PC-3 (cell line): Measurements from ENCODE around the gene KCNQ1. TPM values are rescaled to one million over a fixed set of nuclear protein-coding genes. Genes with fewer than 3 reads are reported as not detected.

Experiments used
- ATAC-seq: fragments of 200-7000 bp; cut with Tn5 transposase; 2 replicates; pipeline ENCODE4 v1.9.1; 2020; ENCODE audit warnings: mild to moderate bottlenecking, moderate library complexity
- BruUV-seq: library from RNA; stranded (reverse); fragments of 400-500 nt; replicated peaks from 2 replicates; lab custom pipeline; 2021; lab: Mats Ljungman, UMichigan
- CTCF ChIA-PET: fragments of 300-600 bp; sonication (Branson Sonifier 250); formaldehyde crosslinking; loops from one replicate; lab custom pipeline; 2022; ENCODE audit warnings: antibody characterized with exemption; lab: Charles Lee
- POLR2A ChIA-PET: fragments of 300-600 bp; sonication (Branson Sonifier 250); formaldehyde crosslinking; loops from one replicate; lab custom pipeline; 2022; ENCODE audit warnings: antibody characterized with exemption; ENCODE audit not compliant: unreplicated experiment; lab: Charles Lee
- DNase-seq: peaks from one replicate; pipeline ENCODE4 v3.0.0-alpha.2; 2015
- H2AFZ ChIP-seq: fragments of 300-600 bp; sonication (generic); 2 replicates; pipeline ENCODE4 v1.6.0; 2016; ENCODE audit warnings: antibody characterized with exemption, low read length
- H3F3A ChIP-seq: fragments of 300-600 bp; sonication (generic); one replicate; pipeline ENCODE4 v1.6.0; 2017; ENCODE audit warnings: antibody characterized with exemption, low read length, control low read depth, mild to moderate bottlenecking; ENCODE audit not compliant: unreplicated experiment
- H3K27ac ChIP-seq: fragments of 300-600 bp; sonication (generic); 2 replicates; pipeline ENCODE4 v1.5.1; 2016; ENCODE audit warnings: mild to moderate bottlenecking, low read length
- H3K27me3 ChIP-seq: fragments of 300-600 bp; sonication (generic); 2 replicates; pipeline ENCODE4 v1.6.1; 2016; ENCODE audit warnings: low read length, mixed read lengths
- H3K36me3 ChIP-seq: fragments of 300-600 bp; sonication (generic); 2 replicates; pipeline ENCODE4 v1.6.1; 2016; ENCODE audit warnings: low read depth, mixed run types, low read length, mixed read lengths
- H3K4me1 ChIP-seq: fragments of 300-600 bp; sonication (generic); 2 replicates; pipeline ENCODE4 v1.5.1; 2016; ENCODE audit warnings: low read length; ENCODE audit not compliant: insufficient read depth
- H3K4me2 ChIP-seq: fragments of 300-600 bp; sonication (generic); 2 replicates; pipeline ENCODE4 v1.6.0; 2016; ENCODE audit warnings: low read length
- H3K4me3 ChIP-seq: fragments of 300-600 bp; sonication (generic); 2 replicates; pipeline ENCODE4 v1.5.1; 2016; ENCODE audit warnings: mild to moderate bottlenecking, low read length, mixed read lengths
- H3K79me2 ChIP-seq: fragments of 300-600 bp; sonication (generic); 2 replicates; pipeline ENCODE4 v1.6.1; 2017; ENCODE audit warnings: low read length, mixed read lengths
- H3K9ac ChIP-seq: fragments of 300-600 bp; sonication (generic); 2 replicates; pipeline ENCODE4 v1.6.0; 2016; ENCODE audit warnings: mild to moderate bottlenecking, low read length
- H3K9me2 ChIP-seq: fragments of 300-600 bp; sonication (generic); replicated peaks from 2 replicates; pipeline ENCODE4 v1.6.1; 2016; ENCODE audit warnings: mixed run types, low read length, mixed read lengths
- H3K9me3 ChIP-seq: fragments of 300-600 bp; sonication (generic); 2 replicates; pipeline ENCODE4 v1.6.1; 2016; ENCODE audit warnings: low read length, mixed read lengths
- H4K20me1 ChIP-seq: fragments of 300-600 bp; sonication (generic); 2 replicates; pipeline ENCODE4 v1.6.1; 2016; ENCODE audit warnings: low read length, mixed read lengths
- CTCF ChIP-seq: fragments of 300-600 bp; sonication (generic); conservative IDR thresholded peaks from 2 replicates; pipeline ENCODE4 v1.5.1; 2017; ENCODE audit warnings: antibody characterized with exemption, low read depth, mild to moderate bottlenecking, low read length
- EZH2 ChIP-seq: fragments of 300-600 bp; sonication (generic); IDR thresholded peaks from one replicate; pipeline ENCODE4 v1.6.1; 2017; ENCODE audit warnings: antibody characterized with exemption, mild to moderate bottlenecking, low read length; ENCODE audit not compliant: unreplicated experiment
- EZH2phosphoT487 ChIP-seq: fragments of 300-600 bp; sonication (generic); IDR thresholded peaks from 2 replicates; pipeline ENCODE4 v1.6.1; 2018; ENCODE audit warnings: mild to moderate bottlenecking, antibody characterized with exemption, low read length, borderline replicate concordance
- intact Hi-C: fragments of 100-400 bp; cut with micrococcal nuclease; formaldehyde crosslinking; loops from 2 replicates; pipeline ENCODE4 v1.9.0; 2023
- total RNA-seq: library from RNA; depleted of rRNA; stranded (reverse); fragments of >200 nt; gene quantifications from 2 replicates; pipeline ENCODE4 v1.2.3, GENCODE V29; 2014

The KCNQ1 gene
- total RNA-seq, 1 experiment from 2014 or later, result 0.40 TPM

GRCh38 chr11:2711161-2711560 is 266.4 kb downstream of the KCNQ1 start:
- DNase-seq, result no peak
- H4K20me1 ChIP-seq, result no peaks in the 10 kb centered on the region
- no peaks in the 10 kb centered on the region for H3K4me1 ChIP-seq
- CTCF ChIA-PET, result no interaction called here
- H3K4me2 ChIP-seq, result no peak overlapping the region
- H2AFZ ChIP-seq, result no peak overlapping the region
- H3K9me3 ChIP-seq, result no peaks in the 10 kb centered on the region
- no peak overlapping the region for H3K27ac ChIP-seq
- no peaks in the 10 kb centered on the region for H3K79me2 ChIP-seq
- no peak for ATAC-seq
- no TSS peak for BruUV-seq
- intact Hi-C loops, result no loop called here
- POLR2A ChIA-PET, result no interaction called here
- TF ChIP-seq EZH2, result no peak
- no peak for TF ChIP-seq EZH2phosphoT487
- no peak for TF ChIP-seq CTCF
- no peak overlapping the region for H3K4me3 ChIP-seq
- H3K36me3 ChIP-seq, result no peaks in the 10 kb centered on the region
- no peaks in the 10 kb centered on the region for H3F3A ChIP-seq
- H3K9me2 ChIP-seq, result no peaks in the 10 kb centered on the region
- H3K27me3 ChIP-seq, result peaks cover 17% of the 10 kb centered on the region; the same call in 1 of the 2 replicates
- no peak overlapping the region for H3K9ac ChIP-seq

- POLR2A ChIA-PET, result no interaction called here
- BruUV-seq, result no TSS peak
Observed at GRCh38 chr11:2713094-2713493, 268.3 kb downstream of the KCNQ1 start.

More at GRCh38 chr11:2713094-2713493, 268.3 kb downstream of the KCNQ1 start:
- no peaks in the 10 kb centered on the region for H3K4me1 ChIP-seq
- no peaks in the 10 kb centered on the region for H3K79me2 ChIP-seq
- no peaks in the 10 kb centered on the region for H3K9me3 ChIP-seq
- no peak overlapping the region for H3K9ac ChIP-seq
- DNase-seq (no peak), ATAC-seq (no peak)
- TF ChIP-seq EZH2 (no peak), EZH2phosphoT487 (no peak), CTCF (no peak)
- intact Hi-C loops, result no loop called here
- no peak overlapping the region for H2AFZ ChIP-seq
- CTCF ChIA-PET, result interaction anchor here (0.6 kb wide), 1 partner anchor 180 kb away, joined by 3 read pairs; no protein-coding TSS in a partner anchor
- no peaks in the 10 kb centered on the region for H4K20me1 ChIP-seq
- no peaks in the 10 kb centered on the region for H3K36me3 ChIP-seq
- H3F3A ChIP-seq, result no peaks in the 10 kb centered on the region
- H3K27ac ChIP-seq, result no peak overlapping the region
- no peaks in the 10 kb centered on the region for H3K9me2 ChIP-seq
- H3K27me3 ChIP-seq, result peaks cover 17% of the 10 kb centered on the region; the same call in 1 of the 2 replicates
- no peak overlapping the region for H3K4me3 ChIP-seq
- H3K4me2 ChIP-seq, result no peak overlapping the region
